ENCODE data around the gene FOXO1. TPM values are rescaled to one million over a fixed set of nuclear protein-coding genes. Genes with fewer than 3 reads are reported as not detected.

FOXO1 gene
- total RNA-seq, 1 experiment from 2014 or later = 12.2 TPM

- Histone ChIP-seq H3K79me2 (ENCODE audit: insufficient read depth, low read length) (no peaks in the 10 kb centered on the region), H4K20me1 (ENCODE audit: insufficient read depth) (no peaks in the 10 kb centered on the region), H3K9ac (ENCODE audit: low read length) (no peak overlapping the region), H3K4me3 (replicated peaks in 1 of 2; ENCODE audit: low read depth in 1 of 2, low read length in 2 of 2) (no peak overlapping the region), H3K4me1 (ENCODE audit: control insufficient read depth in 1 of 2, insufficient read depth in 2 of 2, low read length in 2 of 2) (no peaks in the 10 kb centered on the region), H3K9me2 (ENCODE audit: insufficient read depth) (no peaks in the 10 kb centered on the region), H3K27ac (ENCODE audit: low read depth, low read length) (no peak overlapping the region), H3K9me3 (ENCODE audit: control insufficient read depth in 1 of 2, insufficient read depth in 1 of 2, low read depth in 1 of 2, low read length in 2 of 2) (no peaks in the 10 kb centered on the region), H2AFZ (ENCODE audit: low read depth, low read length, poor library complexity, severe bottlenecking) (no peak overlapping the region), H3K4me2 (ENCODE audit: low read length) (no peak overlapping the region), H3K36me3 (ENCODE audit: control insufficient read depth in 1 of 2, insufficient read depth in 2 of 2, low read length in 2 of 2) (no peaks in the 10 kb centered on the region), H3K27me3 (ENCODE audit: insufficient read depth, low read length) (no peaks in the 10 kb centered on the region)
- TF ChIP-seq EZH2phosphoT487 (IDR thresholded peaks at IDR 0.05; ENCODE audit: borderline replicate concordance) (no peak), CEBPB (IDR thresholded peaks at IDR 0.05; ENCODE audit: low read depth) (no peak), ATF3 (IDR thresholded peaks at IDR 0.05) (no peak), FOSL1 (IDR thresholded peaks at IDR 0.05; ENCODE audit: low read depth) (no peak), RAD21 (IDR thresholded peaks at IDR 0.05; ENCODE audit: low read depth) (no peak), REST (IDR thresholded peaks at IDR 0.05; ENCODE audit: low read depth) (no peak), EZH2 (IDR thresholded peaks at IDR 0.05) (no peak), TCF7L2 (IDR thresholded peaks at IDR 0.05; ENCODE audit: borderline replicate concordance, extremely low read depth, insufficient read depth, insufficient read length) (no peak), JUND (IDR thresholded peaks at IDR 0.05) (no peak), POLR2A (IDR thresholded peaks at IDR 0.05; ENCODE audit: borderline replicate concordance, extremely low read depth, insufficient read depth, insufficient read length) (no peak), ZBTB33 (IDR thresholded peaks at IDR 0.05; ENCODE audit: extremely low read depth, insufficient replicate concordance, low read length) (no peak), CBX3 (IDR thresholded peaks at IDR 0.05; ENCODE audit: low read depth) (no peak), SIN3A (IDR thresholded peaks at IDR 0.05; ENCODE audit: low read depth) (no peak), ZNF274 (IDR thresholded peaks at IDR 0.05; ENCODE audit: low read depth, low read length) (no peak)
- TF ChIP-seq, protein P1, sequence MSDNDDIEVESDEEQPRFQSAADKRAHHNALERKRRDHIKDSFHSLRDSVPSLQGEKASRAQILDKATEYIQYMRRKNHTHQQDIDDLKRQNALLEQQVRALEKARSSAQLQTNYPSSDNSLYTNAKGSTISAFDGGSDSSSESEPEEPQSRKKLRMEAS (IDR thresholded peaks at IDR 0.05) = no peak
- TF ChIP-seq, protein P2, sequence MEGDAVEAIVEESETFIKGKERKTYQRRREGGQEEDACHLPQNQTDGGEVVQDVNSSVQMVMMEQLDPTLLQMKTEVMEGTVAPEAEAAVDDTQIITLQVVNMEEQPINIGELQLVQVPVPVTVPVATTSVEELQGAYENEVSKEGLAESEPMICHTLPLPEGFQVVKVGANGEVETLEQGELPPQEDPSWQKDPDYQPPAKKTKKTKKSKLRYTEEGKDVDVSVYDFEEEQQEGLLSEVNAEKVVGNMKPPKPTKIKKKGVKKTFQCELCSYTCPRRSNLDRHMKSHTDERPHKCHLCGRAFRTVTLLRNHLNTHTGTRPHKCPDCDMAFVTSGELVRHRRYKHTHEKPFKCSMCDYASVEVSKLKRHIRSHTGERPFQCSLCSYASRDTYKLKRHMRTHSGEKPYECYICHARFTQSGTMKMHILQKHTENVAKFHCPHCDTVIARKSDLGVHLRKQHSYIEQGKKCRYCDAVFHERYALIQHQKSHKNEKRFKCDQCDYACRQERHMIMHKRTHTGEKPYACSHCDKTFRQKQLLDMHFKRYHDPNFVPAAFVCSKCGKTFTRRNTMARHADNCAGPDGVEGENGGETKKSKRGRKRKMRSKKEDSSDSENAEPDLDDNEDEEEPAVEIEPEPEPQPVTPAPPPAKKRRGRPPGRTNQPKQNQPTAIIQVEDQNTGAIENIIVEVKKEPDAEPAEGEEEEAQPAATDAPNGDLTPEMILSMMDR (IDR thresholded peaks at IDR 0.05 in 2 of 3, conservative IDR thresholded peaks at IDR 0.05 in 1 of 3; ENCODE audit: borderline replicate concordance in 1 of 3, insufficient read depth in 1 of 3, low read depth in 2 of 3, low read length in 2 of 3) = no peak
- POLR2A ChIA-PET = no interaction called here
- RAD21 ChIA-PET (ENCODE audit: low non-redundant PET in 1 of 2, low total read pairs in 2 of 2, uncharacterized antibody in 2 of 2, unreplicated experiment in 2 of 2) = interaction anchor here in 1 of 2 experiments (0.8 to 0.9 kb wide), 2 partner anchors 913 to 998 kb away, joined by 3 to 7 read pairs; no protein-coding TSS in a partner anchor
- intact Hi-C loops (cut with micrococcal nuclease) = loop anchor here (2.0 to 10.0 kb wide), 5 partner anchors 739 to 1627 kb away; no protein-coding TSS in a partner anchor
- ATAC-seq (no peak), DNase-seq (ENCODE audit: low read depth, low spot score) (no peak)
- BruUV-seq (replicated peaks) = no TSS peak
- CTCF ChIA-PET = interaction anchor here (1.4 to 3.2 kb wide), 4 partner anchors 612 to 998 kb away, joined by 6 to 25 read pairs (median 13); no protein-coding TSS in a partner anchor
Measured at GRCh38 chr13:40681341-40682146, 15.1 kb upstream of the FOXO1 start.

Data from HCT116 (cell line).